H9 (cell line): ENCODE data around the gene RICTOR. TPM values are rescaled to one million over a fixed set of nuclear protein-coding genes. Genes with fewer than 3 reads are reported as not detected.

ENCODE experiments used
- DNase-seq: peaks from one replicate; pipeline ENCODE4 v3.0.0-alpha.2; 2017
- H2AFZ ChIP-seq: one replicate; pipeline ENCODE4 v1.6.1; 2013; ENCODE audit warnings: mild to moderate bottlenecking, low read length, control low read depth, moderate library complexity
- H2AK5ac ChIP-seq: 2 replicates; pipeline ENCODE4 v1.6.1; 2013; ENCODE audit warnings: low read length, control low read depth, mixed read lengths; ENCODE audit not compliant: insufficient read length
- H2BK120ac ChIP-seq: one replicate; pipeline ENCODE4 v1.6.1; 2013; ENCODE audit warnings: low read depth, mild to moderate bottlenecking, low read length, control low read depth, inconsistent platforms; ENCODE audit not compliant: poor library complexity, severe bottlenecking
- H2BK12ac ChIP-seq: 2 replicates; pipeline ENCODE4 v1.6.1; 2013; ENCODE audit warnings: low read length, control low read depth, mixed read lengths, low read depth; ENCODE audit not compliant: insufficient read length
- H2BK15ac ChIP-seq: 2 replicates; pipeline ENCODE4 v1.6.1; 2013; ENCODE audit warnings: low read depth, low read length, control low read depth
- H2BK20ac ChIP-seq: one replicate; pipeline ENCODE4 v1.6.1; 2013; ENCODE audit warnings: low read depth, mild to moderate bottlenecking, low read length, control low read depth, inconsistent platforms; ENCODE audit not compliant: poor library complexity, severe bottlenecking
- H2BK5ac ChIP-seq: 2 replicates; pipeline ENCODE4 v1.6.1; 2013; ENCODE audit warnings: low read length, control low read depth, mixed read lengths; ENCODE audit not compliant: insufficient read length
- H3K14ac ChIP-seq: 2 replicates; pipeline ENCODE4 v1.6.1; 2013; ENCODE audit warnings: low read length, control low read depth; ENCODE audit not compliant: insufficient read depth
- H3K18ac ChIP-seq: 2 replicates; pipeline ENCODE4 v1.6.1; 2013; ENCODE audit warnings: low read depth, mild to moderate bottlenecking, mixed read lengths, low read length, control low read depth; ENCODE audit not compliant: insufficient read length
- H3K23ac ChIP-seq: 2 replicates; pipeline ENCODE4 v1.6.1; 2013; ENCODE audit warnings: low read length, control low read depth, mixed read lengths, low read depth; ENCODE audit not compliant: insufficient read length
- H3K23me2 ChIP-seq: 2 replicates; pipeline ENCODE4 v1.6.1; 2013; ENCODE audit warnings: low read depth, mild to moderate bottlenecking, mixed read lengths, low read length, control low read depth; ENCODE audit not compliant: insufficient read length, poor library complexity, severe bottlenecking
- H3K27ac ChIP-seq: 2 replicates; pipeline ENCODE4 v1.5.1; 2013; ENCODE audit warnings: low read length, control low read depth, mixed read lengths, low read depth; ENCODE audit not compliant: insufficient read length
- H3K27me3 ChIP-seq: 2 replicates; pipeline ENCODE4 v1.6.1; 2013; ENCODE audit warnings: low read length, control low read depth, inconsistent platforms; ENCODE audit not compliant: insufficient read depth
- H3K4ac ChIP-seq: 2 replicates; pipeline ENCODE4 v1.6.1; 2013; ENCODE audit warnings: low read depth, mild to moderate bottlenecking, control low read depth, inconsistent platforms, low read length, moderate library complexity
- H3K4me1 ChIP-seq: 2 replicates; pipeline ENCODE4 v1.6.1; 2013; ENCODE audit warnings: low read length, control low read depth, inconsistent platforms; ENCODE audit not compliant: insufficient read depth
- H3K4me2 ChIP-seq: 2 replicates; pipeline ENCODE4 v1.6.1; 2013; ENCODE audit warnings: low read length, control low read depth, mixed read lengths; ENCODE audit not compliant: insufficient read length, insufficient read depth
- H3K56ac ChIP-seq: 2 replicates; pipeline ENCODE4 v1.6.1; 2013; ENCODE audit warnings: low read depth, mild to moderate bottlenecking, mixed read lengths, low read length, control low read depth; ENCODE audit not compliant: insufficient read length
- H3K79me1 ChIP-seq: 2 replicates; pipeline ENCODE4 v1.6.1; 2013; ENCODE audit warnings: low read depth, mild to moderate bottlenecking, moderate library complexity, low read length, control low read depth, inconsistent platforms; ENCODE audit not compliant: insufficient read depth, poor library complexity, severe bottlenecking
- H3K79me2 ChIP-seq: 2 replicates; pipeline ENCODE4 v1.6.1; 2013; ENCODE audit warnings: low read length, control low read depth, inconsistent platforms; ENCODE audit not compliant: insufficient read depth
- H3K9ac ChIP-seq: 2 replicates; pipeline ENCODE4 v1.6.1; 2013; ENCODE audit warnings: low read length, control low read depth, mixed read lengths; ENCODE audit not compliant: insufficient read length; ENCODE audit errors: extremely low read depth
- H3K9me3 ChIP-seq: one replicate; pipeline ENCODE4 v1.6.1; 2013; ENCODE audit warnings: low read depth, low read length, inconsistent platforms; ENCODE audit not compliant: control insufficient read depth
- H3T11ph ChIP-seq: one replicate; pipeline ENCODE4 v1.6.1; 2013; ENCODE audit warnings: mild to moderate bottlenecking, low read length, control low read depth, inconsistent platforms
- H4K20me1 ChIP-seq: one replicate; pipeline ENCODE4 v1.6.1; 2013; ENCODE audit not compliant: control insufficient read depth, insufficient read length, insufficient read depth
- H4K5ac ChIP-seq: 2 replicates; pipeline ENCODE4 v1.6.1; 2013; ENCODE audit warnings: low read depth, mild to moderate bottlenecking, mixed read lengths, low read length, control low read depth; ENCODE audit not compliant: insufficient read length
- H4K8ac ChIP-seq: replicated peaks from 2 replicates; pipeline ENCODE4 v1.6.1; 2013; ENCODE audit warnings: low read length, control low read depth, mixed read lengths, low read depth; ENCODE audit not compliant: insufficient read length
- H4K91ac ChIP-seq: 2 replicates; pipeline ENCODE4 v1.6.1; 2013; ENCODE audit warnings: low read depth, mild to moderate bottlenecking, moderate library complexity, mixed read lengths, low read length, control low read depth; ENCODE audit not compliant: insufficient read length
- H3K27ac Mint-ChIP-seq, 3 experiments: 2 replicates in 2 of 3; 3 replicates in 1 of 3; pipeline ENCODE4 v1.8.0; 2020 to 2021; ENCODE audit warnings: mixed read lengths in 3 of 3, mild to moderate bottlenecking in 1 of 3, moderate library complexity in 1 of 3
- H3K27me3 Mint-ChIP-seq: 2 replicates; pipeline ENCODE4 v1.8.0; 2021; ENCODE audit warnings: low read depth, mild to moderate bottlenecking, moderate library complexity, mixed read lengths
- H3K36me3 Mint-ChIP-seq, 3 experiments: 2 replicates in 2 of 3; 3 replicates in 1 of 3; pipeline ENCODE4 v1.8.0; 2020 to 2021; ENCODE audit warnings: low read depth in 3 of 3, mixed read lengths in 3 of 3; ENCODE audit not compliant: insufficient read depth in 1 of 3
- H3K4me1 Mint-ChIP-seq, 2 experiments: 2 replicates each; pipeline ENCODE4 v1.8.0; 2020; ENCODE audit warnings: mixed read lengths in 2 of 2
- H3K4me3 Mint-ChIP-seq, 2 experiments: 2 replicates in 1 of 2; 3 replicates in 1 of 2; pipeline ENCODE4 v1.8.0; 2020 to 2021; ENCODE audit warnings: mild to moderate bottlenecking in 2 of 2, mixed read lengths in 2 of 2, moderate library complexity in 1 of 2
- H3K9me3 Mint-ChIP-seq, 2 experiments: 2 replicates in 1 of 2; 3 replicates in 1 of 2; pipeline ENCODE4 v1.8.0; 2020; ENCODE audit warnings: mild to moderate bottlenecking in 2 of 2, mixed read lengths in 2 of 2, moderate library complexity in 1 of 2
- WGBS: extraction: QIAGEN DNeasy Blood & Tissue Kit; methylation state at CpG from one replicate; pipeline ENCODE4 v1.1.7; 2013; ENCODE audit warnings: missing lambda C conversion rate, low lambda C conversion rate, mixed read lengths; ENCODE audit not compliant: insufficient read length; ENCODE audit errors: extremely low coverage; 5-methylcytosine and 5-hydroxymethylcytosine counted together
- total RNA-seq: library from RNA; stranded (reverse); gene quantifications from 2 replicates; pipeline ENCODE4 v1.2.1, GENCODE V29; 2021
- TF ChIP-seq, protein P1 (sequence below): fragments of 200-600 bp; sonication (generic); conservative IDR thresholded peaks from 3 replicates; pipeline ENCODE4 v1.8.0; 2021; ENCODE audit warnings: antibody characterized with exemption, mild to moderate bottlenecking

RICTOR gene
- total RNA-seq, 1 experiment from 2014 or later, result 20.9 TPM

- Histone ChIP-seq H4K5ac (no peak overlapping the region), H2BK120ac (no peak overlapping the region), H3K27ac (no peak overlapping the region), H3K23ac (no peak overlapping the region), H3K23me2 (no peaks in the 10 kb centered on the region), H2BK20ac (no peak overlapping the region), H3K14ac (no peak overlapping the region), H3K18ac (no peak overlapping the region), H3K56ac (no peak overlapping the region), H2BK12ac (no peak overlapping the region), H2BK5ac (no peak overlapping the region), H3K27me3 (no peaks in the 10 kb centered on the region), H2BK15ac (no peak overlapping the region), H2AFZ (no peak overlapping the region), H3K79me1 (no peaks in the 10 kb centered on the region), H3K9ac (no peak overlapping the region), H3K9me3 (no peaks in the 10 kb centered on the region), H4K8ac (no peak overlapping the region), H4K91ac (no peak overlapping the region), H3K4me1 (no peaks in the 10 kb centered on the region), H2AK5ac (no peak overlapping the region), H3K4me2 (no peak overlapping the region), H3K79me2 (no peaks in the 10 kb centered on the region), H3T11ph (no peak overlapping the region), H4K20me1 (no peaks in the 10 kb centered on the region), H3K4ac (no peak overlapping the region)
- Mint-ChIP-seq H3K9me3 (peaks cover 5% of the 10 kb centered on the region in 2 experiments; a peak in 3 of 5 replicates), H3K36me3 (peaks cover 2 to 9% (median 3%) of the 10 kb centered on the region in 3 experiments; a peak in 5 of 7 replicates), H3K4me3 (no peak overlapping the region), H3K27ac (no peak overlapping the region), H3K4me1 (peaks cover 12 to 15% of the 10 kb centered on the region in 2 experiments), H3K27me3 (no peaks in the 10 kb centered on the region)
- WGBS, result no CpG with 5 or more reads among the region's 6 CpGs
- DNase-seq, result no peak
- TF ChIP-seq, protein P1, sequence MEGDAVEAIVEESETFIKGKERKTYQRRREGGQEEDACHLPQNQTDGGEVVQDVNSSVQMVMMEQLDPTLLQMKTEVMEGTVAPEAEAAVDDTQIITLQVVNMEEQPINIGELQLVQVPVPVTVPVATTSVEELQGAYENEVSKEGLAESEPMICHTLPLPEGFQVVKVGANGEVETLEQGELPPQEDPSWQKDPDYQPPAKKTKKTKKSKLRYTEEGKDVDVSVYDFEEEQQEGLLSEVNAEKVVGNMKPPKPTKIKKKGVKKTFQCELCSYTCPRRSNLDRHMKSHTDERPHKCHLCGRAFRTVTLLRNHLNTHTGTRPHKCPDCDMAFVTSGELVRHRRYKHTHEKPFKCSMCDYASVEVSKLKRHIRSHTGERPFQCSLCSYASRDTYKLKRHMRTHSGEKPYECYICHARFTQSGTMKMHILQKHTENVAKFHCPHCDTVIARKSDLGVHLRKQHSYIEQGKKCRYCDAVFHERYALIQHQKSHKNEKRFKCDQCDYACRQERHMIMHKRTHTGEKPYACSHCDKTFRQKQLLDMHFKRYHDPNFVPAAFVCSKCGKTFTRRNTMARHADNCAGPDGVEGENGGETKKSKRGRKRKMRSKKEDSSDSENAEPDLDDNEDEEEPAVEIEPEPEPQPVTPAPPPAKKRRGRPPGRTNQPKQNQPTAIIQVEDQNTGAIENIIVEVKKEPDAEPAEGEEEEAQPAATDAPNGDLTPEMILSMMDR, result no peak
These were observed 148.9 kb downstream of the RICTOR start for GRCh38 chr5:38925154-38925925.
